Left lung (tissue), 10 donors: ENCODE measurements around the gene MPHOSPH9. TPM values are rescaled to one million over a fixed set of nuclear protein-coding genes. Genes with fewer than 3 reads are reported as not detected.
A peak's percentile ranks its signal among the peaks of the same experiment; 100 is the strongest.

Experiments
- ATAC-seq: fragments of 200-7000 bp; cut with Tn5 transposase; one replicate; pipeline ENCODE4 v1.9.1; 2020; ENCODE audit warnings: moderate library complexity
- DNase-seq, 4 donors: peaks; one replicate each; pipeline ENCODE4 v3.0.0-alpha.2; 2013 to 2020
- H3K27ac ChIP-seq, 2 donors: fragments of 200-600 bp; sonication (generic) in 1 of 2; one replicate each; pipeline versions ENCODE4 v1.5.0 to v1.8.0; 2020 to 2021
- H3K27me3 ChIP-seq, 2 donors: fragments of 200-600 bp; sonication (generic) in 1 of 2; one replicate each; pipeline versions ENCODE4 v1.5.0 to v1.8.0; 2020 to 2021
- H3K36me3 ChIP-seq, 2 donors: fragments of 200-600 bp; sonication (generic) in 1 of 2; one replicate each; pipeline versions ENCODE4 v1.5.0 to v1.8.0; 2020 to 2021
- H3K4me1 ChIP-seq, 2 donors: fragments of 200-600 bp; one replicate each; pipeline ENCODE4 v1.8.0; 2021
- H3K4me3 ChIP-seq, 2 donors: fragments of 200-600 bp; sonication (generic) in 1 of 2; one replicate each; pipeline versions ENCODE4 v1.5.0 to v1.8.0; 2020 to 2021; ENCODE audit warnings: mild to moderate bottlenecking in 1 of 2
- H3K9me3 ChIP-seq, 2 donors: fragments of 200-600 bp; sonication (generic) in 1 of 2; one replicate each; pipeline versions ENCODE4 v1.5.0 to v1.8.0; 2020 to 2021
- intact Hi-C, 2 donors: fragments of 100-400 bp; cut with DNase I; formaldehyde crosslinking; loops; one replicate each; pipeline versions ENCODE4 v1.11.2 to v1.14.2; 2022
- polyA plus RNA-seq, 6 donors: library from polyadenylated mRNA; unstranded; fragments of 120-200 nt; gene quantifications; one replicate each; pipeline ENCODE4 v1.2.1, GENCODE V29; 2013; ENCODE audit not compliant: insufficient read length in 6 of 6
- total RNA-seq, 2 donors: library from RNA; stranded (reverse); fragmentation: NEBNext Ultra II Directional; extraction: Animal tissue kit (Norgen Biotek cat#: 25700); gene quantifications; one replicate each; pipeline ENCODE4 v1.2.1, GENCODE V29; 2021
- TF ChIP-seq, protein P1 (sequence below), 2 donors: fragments of 200-600 bp; sonication (generic) in 1 of 2; IDR thresholded peaks; one replicate each; pipeline versions ENCODE4 v1.5.0 to v1.8.0; 2021; ENCODE audit warnings: antibody characterized with exemption in 2 of 2
- donor health status: DM: no; HTN: yes; CAD: no.
- donor health status: DM: no; HTN: no; CAD: no.

MPHOSPH9 gene
- total and polyA plus RNA-seq, 8 donors: 27.6 to 46.7 (median 35.6) TPM

- Histone ChIP-seq H3K4me1 (peaks cover 28 to 73% of the 10 kb centered on the region in 2 donors), H3K9me3 (no peaks in the 10 kb centered on the region), H3K36me3 (no peaks in the 10 kb centered on the region), H3K27me3 (no peaks in the 10 kb centered on the region), H3K27ac (peak overlapping the region; percentile 88), H3K4me3 (peak overlapping the region; percentile 73 to 95)
- peak; percentile 27 for ATAC-seq
- intact Hi-C loops: loop anchor here in 1 of 2 donors (10.0 kb wide), 1 partner anchor 189 kb away; no protein-coding TSS in a partner anchor
- no peak for DNase-seq
- TF ChIP-seq, protein P1, sequence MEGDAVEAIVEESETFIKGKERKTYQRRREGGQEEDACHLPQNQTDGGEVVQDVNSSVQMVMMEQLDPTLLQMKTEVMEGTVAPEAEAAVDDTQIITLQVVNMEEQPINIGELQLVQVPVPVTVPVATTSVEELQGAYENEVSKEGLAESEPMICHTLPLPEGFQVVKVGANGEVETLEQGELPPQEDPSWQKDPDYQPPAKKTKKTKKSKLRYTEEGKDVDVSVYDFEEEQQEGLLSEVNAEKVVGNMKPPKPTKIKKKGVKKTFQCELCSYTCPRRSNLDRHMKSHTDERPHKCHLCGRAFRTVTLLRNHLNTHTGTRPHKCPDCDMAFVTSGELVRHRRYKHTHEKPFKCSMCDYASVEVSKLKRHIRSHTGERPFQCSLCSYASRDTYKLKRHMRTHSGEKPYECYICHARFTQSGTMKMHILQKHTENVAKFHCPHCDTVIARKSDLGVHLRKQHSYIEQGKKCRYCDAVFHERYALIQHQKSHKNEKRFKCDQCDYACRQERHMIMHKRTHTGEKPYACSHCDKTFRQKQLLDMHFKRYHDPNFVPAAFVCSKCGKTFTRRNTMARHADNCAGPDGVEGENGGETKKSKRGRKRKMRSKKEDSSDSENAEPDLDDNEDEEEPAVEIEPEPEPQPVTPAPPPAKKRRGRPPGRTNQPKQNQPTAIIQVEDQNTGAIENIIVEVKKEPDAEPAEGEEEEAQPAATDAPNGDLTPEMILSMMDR (IDR thresholded peaks at IDR 0.05): no peak
Measured at GRCh38 chr12:123233505-123234308, 766 bp upstream of the MPHOSPH9 start.

DNA sequence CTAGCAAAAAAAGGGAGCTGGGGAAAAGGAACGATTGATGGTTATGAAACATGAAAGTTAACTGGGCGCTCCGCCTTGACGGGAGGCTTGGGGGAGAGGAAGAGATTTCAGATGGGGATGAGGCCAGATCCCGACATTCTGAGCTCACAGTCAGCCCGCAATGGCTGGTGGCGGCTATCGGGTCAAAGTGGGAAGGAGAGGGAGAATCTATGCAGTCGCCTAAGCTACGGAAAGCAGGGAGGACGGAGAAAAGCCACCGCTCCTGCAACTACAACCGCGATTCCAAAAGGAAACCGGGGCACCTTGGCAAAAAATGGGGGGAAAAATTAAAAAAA, 502 bp downstream of the MPHOSPH9 start:
- Histone ChIP-seq H3K4me3 (peak overlapping the region; percentile 73 to 95), H3K4me1 (peaks cover 28 to 69% of the 10 kb centered on the region in 2 donors), H3K27me3 (no peaks in the 10 kb centered on the region), H3K36me3 (no peaks in the 10 kb centered on the region), H3K9me3 (no peaks in the 10 kb centered on the region), H3K27ac (peak overlapping the region; percentile 85 to 88)
- TF ChIP-seq, protein P1 (IDR thresholded peaks at IDR 0.05): no peak
- peak; percentile 4 for ATAC-seq
- no peak for DNase-seq
- intact Hi-C loops: loop anchor here in 1 of 2 donors (10.0 kb wide), 1 partner anchor 188 kb away; no protein-coding TSS in a partner anchor

GRCh38 chr12:123231931-123232330, 1.0 kb downstream of the MPHOSPH9 start:
- DNase-seq (no peak), ATAC-seq (no peak)
- TF ChIP-seq, protein P1 (IDR thresholded peaks at IDR 0.05): no peak
- peak overlapping the region; percentile 73 to 95 for H3K4me3 ChIP-seq
- no peaks in the 10 kb centered on the region for H3K27me3 ChIP-seq
- H3K9me3 ChIP-seq: no peaks in the 10 kb centered on the region
- intact Hi-C loops: loop anchor here in 1 of 2 donors (10.0 kb wide), 1 partner anchor 187 kb away; no protein-coding TSS in a partner anchor
- no peaks in the 10 kb centered on the region for H3K36me3 ChIP-seq
- peak overlapping the region; percentile 85 to 88 for H3K27ac ChIP-seq
- peaks cover 28 to 69% of the 10 kb centered on the region in 2 donors for H3K4me1 ChIP-seq

DNA sequence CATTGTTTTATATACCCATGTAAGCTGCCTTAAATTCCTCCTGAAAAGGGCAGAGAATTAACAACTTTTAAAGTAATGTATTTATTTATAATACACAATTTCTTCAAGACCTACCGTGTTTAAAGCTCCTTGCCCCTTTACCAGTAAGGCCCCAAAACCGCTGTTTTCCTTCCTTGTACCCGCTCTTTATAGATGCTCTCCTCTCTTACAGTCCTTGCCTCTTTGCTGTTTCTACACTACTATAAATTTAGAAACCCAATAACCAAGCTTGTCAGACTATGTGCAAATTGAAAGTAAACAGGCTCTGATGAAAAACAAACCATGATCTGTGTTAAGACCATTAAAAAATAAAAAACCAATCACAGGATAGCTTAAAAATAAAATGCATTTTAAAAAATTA, 3.9 kb downstream of the MPHOSPH9 start:
- TF ChIP-seq, protein P1 (IDR thresholded peaks at IDR 0.05): no peak
- Histone ChIP-seq H3K9me3 (no peaks in the 10 kb centered on the region), H3K4me3 (no peak overlapping the region), H3K27ac (peak overlapping the region in 1 of 2 donors; percentile 59), H3K36me3 (no peaks in the 10 kb centered on the region), H3K4me1 (peaks cover 11 to 42% of the 10 kb centered on the region in 2 donors), H3K27me3 (no peaks in the 10 kb centered on the region)
- intact Hi-C loops: no loop called here
- no peak for DNase-seq
- ATAC-seq: no peak

DNA sequence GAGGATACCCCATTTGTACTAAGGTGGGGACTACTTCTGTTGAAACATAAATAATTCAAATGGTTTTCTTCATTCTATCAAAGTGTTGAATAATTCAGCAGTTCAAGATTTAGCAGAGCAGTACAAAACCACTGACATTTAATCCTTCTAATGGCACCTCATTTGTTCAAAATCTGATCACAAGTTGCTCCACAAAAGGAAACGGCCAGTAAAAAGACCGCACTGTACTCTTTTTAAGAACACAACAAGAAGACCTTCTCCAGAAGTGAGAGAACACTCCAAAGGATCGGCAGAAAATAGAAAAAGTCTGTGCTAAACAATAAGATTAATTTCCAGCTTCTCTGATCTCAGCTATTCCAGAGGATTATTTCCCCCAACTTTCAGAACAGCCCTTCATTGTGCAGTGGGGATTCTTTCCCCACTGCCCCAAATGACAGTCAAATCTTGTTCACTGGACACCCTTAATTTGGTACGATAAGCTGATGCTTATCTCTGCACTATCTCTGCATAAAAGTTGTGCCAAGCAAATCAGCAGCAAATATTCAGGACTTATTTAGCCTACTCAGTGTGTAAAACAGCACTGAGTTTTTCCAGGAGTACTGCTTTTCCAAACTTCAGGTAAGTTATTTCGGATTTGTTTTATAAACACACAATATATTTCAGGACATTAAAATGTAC, 5.2 kb downstream of the MPHOSPH9 start:
- ATAC-seq (no peak), DNase-seq (no peak)
- H3K4me1 ChIP-seq: peaks cover 8 to 38% of the 10 kb centered on the region in 2 donors
- no peaks in the 10 kb centered on the region for H3K9me3 ChIP-seq
- H3K4me3 ChIP-seq: no peak overlapping the region
- no peak overlapping the region for H3K27ac ChIP-seq
- no peaks in the 10 kb centered on the region for H3K27me3 ChIP-seq
- TF ChIP-seq, protein P1 (IDR thresholded peaks at IDR 0.05): no peak
- intact Hi-C loops: no loop called here
- H3K36me3 ChIP-seq: peaks cover 0 to under 1% of the 10 kb centered on the region in 2 donors
